GM12801 (cell line): ENCODE measurements around the gene EIF4B.

Source experiments
- CTCF ChIP-seq: IDR thresholded peaks from one replicate; pipeline ENCODE4 v1.5.1; 2011; ENCODE audit warnings: control low read depth; ENCODE audit not compliant: insufficient read length; ENCODE audit errors: extremely low read depth

EIF4B gene

DNA sequence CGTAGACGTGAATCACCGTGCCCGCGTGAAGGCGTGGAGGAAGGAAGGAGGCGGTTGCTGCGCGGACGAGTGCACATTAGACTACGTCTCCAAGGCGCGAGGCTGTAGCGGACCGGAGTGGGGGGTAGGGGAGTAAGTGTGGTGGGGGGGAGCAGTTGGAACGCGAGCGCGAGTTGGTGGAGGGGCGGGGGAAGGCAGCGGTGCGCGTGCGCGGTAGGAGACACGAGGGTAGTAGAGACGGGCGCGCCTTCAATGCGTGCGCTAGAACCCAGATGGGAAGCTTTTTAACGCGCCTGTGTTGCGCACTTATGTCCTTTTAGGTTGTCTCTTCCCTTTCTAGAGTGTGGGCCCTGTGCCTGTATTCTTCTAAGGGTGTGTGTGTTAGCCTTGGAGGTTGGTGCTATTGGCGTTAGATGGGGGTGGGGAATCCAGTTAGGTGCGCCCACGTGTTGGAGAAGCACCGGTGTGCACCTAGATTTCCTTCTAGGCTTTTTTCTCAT is 604 bp downstream of the EIF4B start:
- TF ChIP-seq CTCF: no peak

- TF ChIP-seq CTCF: no peak
These were observed 1.1 kb downstream of the EIF4B start for GRCh38 chr12:53007343-53007742.

GRCh38 chr12:53010955-53011354 is 4.7 kb downstream of the EIF4B start:
- no peak for TF ChIP-seq CTCF

GRCh38 chr12:53011889-53012288 is 5.6 kb downstream of the EIF4B start:
- TF ChIP-seq CTCF: no peak

DNA sequence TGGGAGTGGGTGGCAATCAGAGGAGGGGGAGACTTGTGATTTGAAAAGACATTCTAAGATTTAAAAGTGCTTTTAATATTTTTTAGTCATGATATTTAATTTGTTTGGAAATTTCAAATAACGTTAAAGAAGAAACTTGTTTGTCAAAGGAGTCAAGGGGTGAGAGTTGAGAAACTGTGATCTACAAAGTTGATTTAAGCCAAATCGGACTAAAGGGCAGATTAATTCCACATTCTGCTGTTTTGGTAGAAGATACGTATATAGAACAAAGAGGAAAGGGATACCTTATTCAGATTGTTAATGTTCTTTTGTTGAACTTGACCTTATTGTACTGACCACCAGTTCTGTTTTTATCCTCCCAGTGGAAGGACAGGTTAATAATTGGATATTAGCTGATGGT is 6.7 kb downstream of the EIF4B start:
- no peak for TF ChIP-seq CTCF

GRCh38 chr12:53014709-53015108 is 8.5 kb downstream of the EIF4B start:
- TF ChIP-seq CTCF: no peak

- TF ChIP-seq CTCF: no peak
These were observed 19.0 kb downstream of the EIF4B start for GRCh38 chr12:53025250-53025649.

GRCh38 chr12:53031616-53032015 is 25.4 kb downstream of the EIF4B start:
- no peak for TF ChIP-seq CTCF
